GM18909 (cell line): ENCODE results near the gene FAM110A.
"Not testable (repeated sequence)": the region's sequence is repeated elsewhere in the genome, so short reads cannot be mapped to it uniquely, and the experiment has no call there.

Experiments
- ATAC-seq: cut with Tn5 transposase; IDR thresholded peaks from one replicate; pipeline ENCODE4 v1.9.1; 2021; ENCODE audit warnings: mild to moderate bottlenecking; ENCODE audit not compliant: unreplicated experiment, poor library complexity

The FAM110A gene

GRCh38 chr20:833450-834150 lies at the start of gene FAM110A:
FAM110A (plus strand) TSS chr20:833715; CDS start chr20:844805, 11,090 bp downstream.
- peak; percentile 97 for ATAC-seq

GRCh38 chr20:787825-788224 lies 45.7 kb upstream of the FAM110A start:
- no peak for ATAC-seq

- no peak for ATAC-seq
Observed at GRCh38 chr20:791056-791455, 42.5 kb upstream of the FAM110A start.

GRCh38 chr20:792248-792647 lies 41.3 kb upstream of the FAM110A start:
- no peak for ATAC-seq

GRCh38 chr20:796921-797320 lies 36.6 kb upstream of the FAM110A start:
- no peak for ATAC-seq

GRCh38 chr20:798746-799145 lies 34.8 kb upstream of the FAM110A start:
- ATAC-seq, result not testable (repeated sequence)

GRCh38 chr20:800026-800425 lies 33.5 kb upstream of the FAM110A start:
- ATAC-seq, result not testable (repeated sequence)

- ATAC-seq, result no peak
Observed at GRCh38 chr20:801678-802077, 31.8 kb upstream of the FAM110A start.

GRCh38 chr20:805713-806112 lies 27.8 kb upstream of the FAM110A start:
- ATAC-seq, result no peak

- ATAC-seq, result not testable (repeated sequence)
Observed at GRCh38 chr20:811776-812434, 21.6 kb upstream of the FAM110A start.

GRCh38 chr20:812435-812814 lies 21.1 kb upstream of the FAM110A start:
- ATAC-seq, result not testable (repeated sequence)

- ATAC-seq, result no peak
Observed at GRCh38 chr20:813390-813789, 20.1 kb upstream of the FAM110A start.

- ATAC-seq, result no peak
Observed at GRCh38 chr20:815226-815625, 18.3 kb upstream of the FAM110A start.

- ATAC-seq, result no peak
Observed at GRCh38 chr20:815914-816606, 17.5 kb upstream of the FAM110A start.

- no peak for ATAC-seq
Observed at GRCh38 chr20:818001-818664, 15.4 kb upstream of the FAM110A start.

GRCh38 chr20:819680-820322 lies 13.7 kb upstream of the FAM110A start:
- no peak for ATAC-seq

- no peak for ATAC-seq
Observed at GRCh38 chr20:820323-820953, 13.1 kb upstream of the FAM110A start.

- ATAC-seq, result no peak
Observed at GRCh38 chr20:821046-821730, 12.3 kb upstream of the FAM110A start.

- no peak for ATAC-seq
Observed at GRCh38 chr20:821731-822065, 11.8 kb upstream of the FAM110A start.
